Ascending aorta (tissue), 2 donors: Measurements from ENCODE around the gene AMY2B. TPM values are rescaled to one million over a fixed set of nuclear protein-coding genes. Genes with fewer than 3 reads are reported as not detected.
"Not testable (repeated sequence)": the region's sequence is repeated elsewhere in the genome, so short reads cannot be mapped to it uniquely, and the experiment has no call there.

Source experiments
- DNase-seq, 2 donors: peaks; one replicate each; pipeline ENCODE4 v3.0.0-alpha.2; 2019; ENCODE audit warnings: low spot score in 2 of 2
- H3K27ac ChIP-seq, 2 donors: fragments of 200-600 bp; sonication (generic); one replicate each; pipeline ENCODE4 v1.5.1; 2016 to 2017; ENCODE audit warnings: mild to moderate bottlenecking in 1 of 2
- H3K27me3 ChIP-seq: fragments of 200-600 bp; sonication (generic); one replicate; pipeline ENCODE4 v1.5.1; 2017
- H3K36me3 ChIP-seq, 2 donors: fragments of 200-600 bp; sonication (generic); one replicate each; pipeline ENCODE4 v1.5.1; 2016
- H3K4me1 ChIP-seq, 2 donors: fragments of 200-600 bp; sonication (generic); one replicate each; pipeline ENCODE4 v1.5.1; 2016 to 2017; ENCODE audit warnings: mild to moderate bottlenecking in 1 of 2
- H3K4me3 ChIP-seq, 2 donors: fragments of 200-600 bp; sonication (generic); one replicate each; pipeline ENCODE4 v1.5.1; 2016 to 2017; ENCODE audit warnings: mild to moderate bottlenecking in 1 of 2
- H3K9me3 ChIP-seq, 2 donors: fragments of 200-600 bp; sonication (generic); one replicate each; pipeline ENCODE4 v1.5.1; 2016
- intact Hi-C: fragments of 100-400 bp; cut with DNase I; formaldehyde crosslinking; loops from one replicate; pipeline ENCODE4 v1.15.1; 2023
- total RNA-seq: library from RNA; depleted of rRNA; stranded (reverse); fragments of >200 nt; gene quantifications from one replicate; pipeline ENCODE4 v1.1.0, GENCODE V29; 2016
- TF ChIP-seq, protein P1 (sequence below), 3 experiments: fragments of 200-600 bp in 2 of 3; fragments of 450-650 bp in 1 of 3; sonication (generic) in 2 of 3; IDR thresholded peaks; one replicate each; pipeline ENCODE4 v1.5.1; 2016 to 2019; ENCODE audit warnings: antibody characterized with exemption in 3 of 3, mild to moderate bottlenecking in 1 of 3, moderate library complexity in 1 of 3

The AMY2B gene
- total RNA-seq, 1 donor from 2014 or later: 10.7 TPM

DNA sequence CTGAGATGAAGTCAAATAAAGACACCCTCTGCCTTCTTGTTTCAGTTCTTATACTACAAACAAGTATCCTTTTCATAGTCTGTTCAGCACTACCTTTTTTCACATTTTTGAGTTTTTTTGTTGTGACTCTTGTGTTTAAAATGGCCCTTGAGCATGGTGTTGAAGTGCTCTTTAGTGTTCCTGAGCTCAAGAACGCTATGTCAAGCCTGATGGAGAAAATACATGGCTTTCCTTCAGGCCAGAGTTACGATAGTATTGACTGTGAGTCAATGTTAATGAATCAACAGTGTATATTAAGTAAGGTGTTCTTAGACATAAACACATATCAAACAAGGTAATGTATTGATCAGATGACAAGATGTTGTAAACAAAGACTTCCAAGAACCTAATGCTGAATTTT lies 33.2 kb upstream of the AMY2B start:
- Histone ChIP-seq H3K4me1 (no peaks in the 10 kb centered on the region), H3K27me3 (no peaks in the 10 kb centered on the region), H3K9me3 (no peaks in the 10 kb centered on the region), H3K36me3 (peaks cover 54 to 72% of the 10 kb centered on the region in 2 donors), H3K4me3 (no peak overlapping the region), H3K27ac (no peak overlapping the region)
- intact Hi-C loops: no loop called here
- TF ChIP-seq, protein P1, sequence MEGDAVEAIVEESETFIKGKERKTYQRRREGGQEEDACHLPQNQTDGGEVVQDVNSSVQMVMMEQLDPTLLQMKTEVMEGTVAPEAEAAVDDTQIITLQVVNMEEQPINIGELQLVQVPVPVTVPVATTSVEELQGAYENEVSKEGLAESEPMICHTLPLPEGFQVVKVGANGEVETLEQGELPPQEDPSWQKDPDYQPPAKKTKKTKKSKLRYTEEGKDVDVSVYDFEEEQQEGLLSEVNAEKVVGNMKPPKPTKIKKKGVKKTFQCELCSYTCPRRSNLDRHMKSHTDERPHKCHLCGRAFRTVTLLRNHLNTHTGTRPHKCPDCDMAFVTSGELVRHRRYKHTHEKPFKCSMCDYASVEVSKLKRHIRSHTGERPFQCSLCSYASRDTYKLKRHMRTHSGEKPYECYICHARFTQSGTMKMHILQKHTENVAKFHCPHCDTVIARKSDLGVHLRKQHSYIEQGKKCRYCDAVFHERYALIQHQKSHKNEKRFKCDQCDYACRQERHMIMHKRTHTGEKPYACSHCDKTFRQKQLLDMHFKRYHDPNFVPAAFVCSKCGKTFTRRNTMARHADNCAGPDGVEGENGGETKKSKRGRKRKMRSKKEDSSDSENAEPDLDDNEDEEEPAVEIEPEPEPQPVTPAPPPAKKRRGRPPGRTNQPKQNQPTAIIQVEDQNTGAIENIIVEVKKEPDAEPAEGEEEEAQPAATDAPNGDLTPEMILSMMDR (IDR thresholded peaks at IDR 0.05): no peak
- DNase-seq: no peak

DNA sequence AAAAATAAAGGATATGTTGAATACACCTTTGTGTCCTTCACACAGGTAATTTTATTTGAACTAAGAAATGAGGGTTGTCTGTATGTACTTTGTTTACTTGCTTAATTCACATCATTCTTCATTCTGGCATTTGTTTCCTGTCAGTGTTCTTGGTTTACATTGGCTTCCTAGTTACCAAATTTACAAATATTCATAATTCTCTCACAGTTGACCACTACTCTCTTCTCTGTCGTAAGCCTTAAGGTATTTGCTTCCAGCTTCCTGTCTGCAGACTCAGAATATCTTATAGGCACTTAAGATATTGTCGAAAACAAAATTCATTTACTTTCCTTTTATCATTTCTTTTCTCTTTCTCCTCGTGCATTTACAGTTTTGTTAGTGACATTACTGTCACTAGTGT lies 30.0 kb upstream of the AMY2B start:
- peaks cover 57 to 68% of the 10 kb centered on the region in 2 donors for H3K36me3 ChIP-seq
- no peaks in the 10 kb centered on the region for H3K4me1 ChIP-seq

DNA sequence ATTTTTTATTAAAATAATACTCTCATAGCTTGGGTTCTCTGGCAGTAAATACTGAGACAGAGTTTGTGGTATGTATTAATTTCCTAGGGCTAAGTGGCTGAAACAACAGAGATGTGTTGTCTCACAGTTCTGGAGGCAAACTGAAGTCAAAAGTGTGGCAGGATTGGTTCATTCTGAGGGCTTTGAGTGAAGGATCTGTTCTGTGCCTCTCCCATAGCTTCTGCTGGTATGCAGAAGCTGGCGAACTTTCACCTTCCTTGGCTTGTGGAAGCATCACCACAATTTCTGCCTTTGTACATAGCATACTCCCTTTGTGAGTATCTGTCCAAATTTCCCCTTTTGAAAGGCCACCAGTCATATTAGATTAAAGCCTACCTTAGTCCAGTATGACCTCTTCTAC lies 24.9 kb upstream of the AMY2B start:
- H3K9me3 ChIP-seq: no peaks in the 10 kb centered on the region
- no peaks in the 10 kb centered on the region for H3K27me3 ChIP-seq
- no peak overlapping the region for H3K27ac ChIP-seq
- H3K36me3 ChIP-seq: peaks cover 48 to 55% of the 10 kb centered on the region in 2 donors
- H3K4me1 ChIP-seq: no peaks in the 10 kb centered on the region
- H3K4me3 ChIP-seq: no peak overlapping the region
- intact Hi-C loops: no loop called here
- DNase-seq: no peak
- TF ChIP-seq, protein P1 (IDR thresholded peaks at IDR 0.05): no peak

More for the DNA sequence above, 30.0 kb upstream of the AMY2B start:
- TF ChIP-seq, protein P1 (IDR thresholded peaks at IDR 0.05): no peak
- H3K27me3 ChIP-seq: no peaks in the 10 kb centered on the region
- no peak for DNase-seq
- intact Hi-C loops: no loop called here
- no peaks in the 10 kb centered on the region for H3K9me3 ChIP-seq
- no peak overlapping the region for H3K27ac ChIP-seq
- H3K4me3 ChIP-seq: no peak overlapping the region

DNA sequence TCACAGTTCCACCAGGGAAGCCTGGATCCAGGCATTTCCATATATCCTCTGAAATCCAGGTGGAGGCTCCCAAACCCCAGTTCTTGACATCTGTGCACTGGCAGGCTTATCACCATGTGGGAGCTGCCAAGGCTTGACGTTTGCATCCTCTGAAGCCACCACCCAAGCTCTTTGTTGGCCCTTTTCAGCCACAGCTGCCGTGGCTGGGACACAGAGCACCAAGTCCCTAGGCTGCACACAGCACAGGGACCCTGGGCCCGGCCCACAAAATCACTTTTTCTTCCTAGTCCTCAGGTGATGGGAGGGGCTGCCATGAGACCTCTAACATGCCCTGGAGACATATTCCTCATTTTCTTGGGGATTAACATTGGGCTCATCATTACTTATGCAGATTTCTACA lies 23.5 kb upstream of the AMY2B start:
- DNase-seq: no peak
- intact Hi-C loops: no loop called here
- Histone ChIP-seq H3K9me3 (no peaks in the 10 kb centered on the region), H3K4me1 (no peaks in the 10 kb centered on the region), H3K27me3 (no peaks in the 10 kb centered on the region), H3K36me3 (peaks cover 52 to 54% of the 10 kb centered on the region in 2 donors), H3K4me3 (no peak overlapping the region), H3K27ac (no peak overlapping the region)
- TF ChIP-seq, protein P1 (IDR thresholded peaks at IDR 0.05): no peak

DNA sequence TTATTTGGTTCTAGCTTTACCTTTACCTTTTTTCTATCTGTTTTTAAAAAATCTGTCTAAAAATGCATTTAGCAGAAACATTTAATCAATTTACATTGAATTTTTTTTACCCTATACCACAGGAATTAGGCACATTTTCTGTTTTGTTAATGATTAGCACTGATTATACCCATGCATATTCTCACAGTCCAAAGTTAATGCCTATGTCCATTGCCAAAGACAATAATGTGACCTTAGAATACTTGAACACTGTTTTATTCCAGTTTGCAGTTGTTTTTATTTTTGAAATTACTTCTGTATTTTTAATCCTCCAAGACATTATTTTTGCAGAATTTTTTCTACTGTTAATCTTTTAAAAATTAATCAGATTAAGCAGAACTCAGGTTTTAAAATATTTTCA lies 11.0 kb upstream of the AMY2B start:
- intact Hi-C loops: loop anchor here (5.0 kb wide), 1 partner anchor 33 kb away; the partner anchor contains the start of gene RNPC3
- Histone ChIP-seq H3K9me3 (no peaks in the 10 kb centered on the region), H3K27me3 (no peaks in the 10 kb centered on the region), H3K4me1 (peaks cover 0 to 8% of the 10 kb centered on the region in 2 donors), H3K4me3 (no peak overlapping the region), H3K27ac (no peak overlapping the region), H3K36me3 (peaks cover 5 to 8% of the 10 kb centered on the region in 2 donors)
- no peak for DNase-seq
- TF ChIP-seq, protein P1 (IDR thresholded peaks at IDR 0.05): no peak

DNA sequence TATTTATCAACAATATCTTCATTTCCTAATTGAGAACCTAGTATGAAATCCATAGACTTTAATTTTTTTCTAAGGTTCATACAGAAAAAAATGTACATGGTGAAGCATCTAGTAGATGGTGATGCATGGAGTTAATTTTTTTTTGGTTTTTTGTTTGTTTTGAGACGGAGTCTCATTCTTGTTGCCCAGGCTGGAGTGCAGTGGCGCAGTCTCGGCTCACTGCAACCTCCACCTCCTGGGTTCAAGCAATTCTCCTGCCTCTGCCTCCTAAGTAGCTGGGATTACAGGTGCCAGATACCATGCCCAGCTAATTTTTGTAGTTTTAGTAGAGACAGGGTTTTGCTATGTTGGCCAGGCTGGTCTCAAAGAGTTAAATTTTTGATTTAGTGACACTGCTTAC lies 10.3 kb upstream of the AMY2B start:
- not testable (repeated sequence) for DNase-seq, H3K9me3 ChIP-seq, H3K27ac ChIP-seq, H3K27me3 ChIP-seq, H3K4me1 ChIP-seq, H3K36me3 ChIP-seq
- intact Hi-C loops: loop anchor here (5.0 kb wide), 1 partner anchor 34 kb away; the partner anchor contains the start of gene RNPC3
- peak overlapping the region in 1 of 2 donors; percentile 22 for H3K4me3 ChIP-seq
